SH-SY5Y (cell line): Measurements from ENCODE around the gene SLC22A13.

Experiments
- GATA2 ChIP-seq: IDR thresholded peaks from 2 replicates; pipeline ENCODE4 v1.6.1; 2011; ENCODE audit warnings: mild to moderate bottlenecking, low read depth, low read length
- GATA3 ChIP-seq: IDR thresholded peaks from 2 replicates; pipeline ENCODE4 v1.6.1; 2011; ENCODE audit warnings: low read depth, mild to moderate bottlenecking, low read length, moderate library complexity

DNA sequence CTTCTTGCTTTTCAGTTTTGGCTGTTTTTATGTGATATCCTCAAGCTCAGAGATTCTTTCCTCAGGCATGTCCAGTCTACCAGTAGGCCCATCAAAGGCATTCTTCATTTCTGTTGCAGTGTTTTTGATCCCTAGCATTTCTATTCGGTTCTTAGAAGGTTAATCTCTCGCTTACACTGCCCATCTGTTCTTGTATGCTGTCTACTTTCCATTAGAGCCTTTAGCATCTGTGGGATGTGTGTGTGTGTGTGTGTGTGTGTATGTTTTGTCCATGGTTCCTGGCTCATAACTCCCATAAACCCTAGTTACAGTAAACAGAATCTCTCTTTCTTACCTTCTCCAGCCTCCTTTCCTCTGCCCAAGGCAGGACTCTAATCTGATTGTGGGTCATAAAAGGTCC, 5.1 kb upstream of the SLC22A13 start:
- TF ChIP-seq GATA2 (no peak), GATA3 (no peak)
